ELR (cell line): ENCODE data around the gene GJB1.

Experiments used
- DNase-seq: peaks from one replicate; pipeline ENCODE4 v3.0.0-alpha.2; 2015; ENCODE audit warnings: low read depth

Gene GJB1

DNA sequence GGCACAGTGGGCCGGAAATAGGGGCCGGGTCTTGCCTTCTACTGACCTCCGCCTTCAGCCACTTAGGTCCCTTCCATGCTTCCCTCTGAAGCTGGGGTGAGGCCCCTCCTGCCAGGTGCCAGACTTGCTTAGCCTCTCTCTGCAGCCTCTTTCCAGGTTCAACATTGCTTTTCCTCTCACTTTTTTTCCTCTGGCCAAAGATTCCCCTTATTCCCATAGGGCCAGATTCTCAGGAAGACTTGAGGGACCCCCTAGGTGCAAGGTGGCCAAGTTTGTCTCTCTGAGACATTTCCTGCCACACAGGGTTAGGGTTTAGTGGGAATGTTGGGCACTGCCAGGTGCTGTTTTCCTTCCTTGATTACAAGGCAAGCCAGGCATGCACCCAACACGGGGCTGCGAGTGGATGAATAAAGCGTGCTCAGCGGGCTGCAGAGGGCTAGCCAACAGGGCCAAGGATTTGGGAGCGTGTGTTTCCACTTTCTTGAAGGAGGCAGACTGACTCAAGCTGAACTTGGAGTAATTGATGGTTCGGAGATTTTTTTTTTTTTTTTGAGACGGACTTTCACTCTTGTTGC, 7.6 kb upstream of the GJB1 start:
- DNase-seq = no peak

DNA sequence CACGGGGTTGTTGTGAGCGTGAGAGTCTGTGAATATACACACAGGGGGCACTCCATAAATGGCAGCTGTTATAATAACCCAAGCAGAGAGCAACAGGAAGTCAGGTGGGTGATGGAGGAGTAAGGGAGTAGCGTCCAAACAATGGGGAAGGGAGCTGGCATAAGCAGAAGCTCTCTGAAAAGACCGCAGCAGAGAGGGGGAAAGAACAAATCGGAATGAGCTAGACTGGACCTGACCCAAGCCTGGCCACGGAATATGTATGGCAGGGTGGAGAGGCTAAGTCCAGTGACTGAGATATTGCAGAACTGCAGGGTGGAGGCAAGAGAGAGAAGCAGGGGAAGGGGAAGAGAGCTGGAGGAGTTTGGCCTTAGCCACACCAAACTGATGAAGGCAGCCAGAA, 6.5 kb upstream of the GJB1 start:
- DNase-seq = no peak

DNA sequence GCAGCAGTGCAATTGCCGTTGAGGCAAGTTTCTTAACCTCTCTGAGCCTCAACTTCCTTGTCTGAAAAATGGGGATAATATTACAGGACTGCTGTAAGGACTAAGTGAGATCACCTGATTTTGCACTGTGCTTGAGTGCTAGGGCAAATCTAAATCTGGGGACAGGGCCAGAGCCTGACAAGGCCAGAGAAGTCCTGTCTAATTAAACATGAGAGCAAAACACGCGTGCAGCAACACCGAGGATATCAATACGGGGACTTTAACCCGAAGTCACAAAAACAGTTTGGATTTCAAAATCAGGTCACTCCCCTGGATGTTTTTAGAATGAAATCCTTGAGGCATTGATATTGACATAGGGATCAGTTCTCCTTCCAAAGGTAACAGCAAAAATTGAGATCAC, 5.7 kb upstream of the GJB1 start:
- DNase-seq = no peak

DNA sequence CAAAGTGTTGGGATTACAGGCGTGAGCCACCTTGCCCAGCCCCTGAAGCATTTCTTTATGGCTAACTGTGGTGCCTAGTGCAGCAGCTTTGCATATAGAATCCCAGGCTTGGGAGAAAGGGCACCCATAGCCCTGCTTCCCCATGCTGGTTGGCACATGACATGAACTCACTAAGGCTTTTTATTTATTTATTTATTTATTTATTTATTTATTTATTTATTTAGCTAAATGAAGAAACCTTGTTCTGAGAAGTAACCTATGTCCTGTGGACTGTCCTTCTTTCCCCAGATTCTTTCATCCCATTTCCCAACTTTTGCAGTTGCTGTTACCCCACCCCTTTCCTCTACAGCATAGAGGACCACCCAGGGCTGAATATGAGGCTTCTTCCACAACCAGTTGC, 1.9 kb upstream of the GJB1 start:
- no peak for DNase-seq

DNA sequence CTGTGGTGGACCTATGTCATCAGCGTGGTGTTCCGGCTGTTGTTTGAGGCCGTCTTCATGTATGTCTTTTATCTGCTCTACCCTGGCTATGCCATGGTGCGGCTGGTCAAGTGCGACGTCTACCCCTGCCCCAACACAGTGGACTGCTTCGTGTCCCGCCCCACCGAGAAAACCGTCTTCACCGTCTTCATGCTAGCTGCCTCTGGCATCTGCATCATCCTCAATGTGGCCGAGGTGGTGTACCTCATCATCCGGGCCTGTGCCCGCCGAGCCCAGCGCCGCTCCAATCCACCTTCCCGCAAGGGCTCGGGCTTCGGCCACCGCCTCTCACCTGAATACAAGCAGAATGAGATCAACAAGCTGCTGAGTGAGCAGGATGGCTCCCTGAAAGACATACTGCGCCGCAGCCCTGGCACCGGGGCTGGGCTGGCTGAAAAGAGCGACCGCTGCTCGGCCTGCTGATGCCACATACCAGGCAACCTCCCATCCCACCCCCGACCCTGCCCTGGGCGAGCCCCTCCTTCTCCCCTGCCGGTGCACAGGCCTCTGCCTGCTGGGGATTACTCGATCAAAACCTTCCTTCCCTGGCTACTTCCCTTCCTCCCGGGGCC, 1.2 kb downstream of the GJB1 start:
- no peak for DNase-seq

DNA sequence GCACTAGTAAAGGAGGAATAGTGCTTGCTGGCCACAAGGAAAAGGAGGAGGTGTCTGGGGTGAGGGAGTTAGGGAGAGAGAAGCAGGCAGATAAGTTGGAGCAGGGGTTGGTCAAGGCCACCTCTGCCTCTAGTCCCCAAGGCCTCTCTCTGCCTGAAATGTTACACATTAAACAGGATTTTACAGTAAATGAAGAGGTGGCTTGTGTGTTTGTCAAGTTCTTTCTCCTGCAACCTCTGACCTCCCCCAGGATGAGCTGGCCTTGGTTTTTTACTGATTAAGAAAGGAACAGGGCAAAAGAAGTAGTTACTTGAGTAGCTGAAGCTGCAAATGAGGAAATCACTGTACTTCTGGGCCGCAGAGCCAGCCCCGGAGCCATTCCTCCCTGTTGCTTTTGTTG, 2.0 kb downstream of the GJB1 start:
- no peak for DNase-seq

DNA sequence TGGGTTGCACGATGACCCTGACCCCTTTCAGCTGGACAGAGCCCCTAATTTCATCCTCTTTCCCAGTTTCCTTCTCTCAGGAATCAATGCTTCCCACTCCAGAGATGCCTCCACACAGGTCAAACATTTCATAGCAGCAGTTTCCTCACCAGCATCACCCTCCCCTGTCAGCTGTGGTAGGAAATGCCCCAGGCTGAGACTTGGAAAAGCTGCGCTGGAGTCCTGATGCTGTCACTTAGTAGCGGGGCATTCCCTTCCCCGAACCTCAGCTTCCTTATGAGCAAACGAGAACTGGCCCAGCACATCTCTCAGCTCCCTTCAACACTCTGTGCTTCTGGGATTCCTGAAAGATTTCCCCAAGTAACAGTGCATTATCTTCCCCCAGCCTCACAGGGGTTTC, 2.7 kb downstream of the GJB1 start:
- peak; percentile 30 for DNase-seq

DNA sequence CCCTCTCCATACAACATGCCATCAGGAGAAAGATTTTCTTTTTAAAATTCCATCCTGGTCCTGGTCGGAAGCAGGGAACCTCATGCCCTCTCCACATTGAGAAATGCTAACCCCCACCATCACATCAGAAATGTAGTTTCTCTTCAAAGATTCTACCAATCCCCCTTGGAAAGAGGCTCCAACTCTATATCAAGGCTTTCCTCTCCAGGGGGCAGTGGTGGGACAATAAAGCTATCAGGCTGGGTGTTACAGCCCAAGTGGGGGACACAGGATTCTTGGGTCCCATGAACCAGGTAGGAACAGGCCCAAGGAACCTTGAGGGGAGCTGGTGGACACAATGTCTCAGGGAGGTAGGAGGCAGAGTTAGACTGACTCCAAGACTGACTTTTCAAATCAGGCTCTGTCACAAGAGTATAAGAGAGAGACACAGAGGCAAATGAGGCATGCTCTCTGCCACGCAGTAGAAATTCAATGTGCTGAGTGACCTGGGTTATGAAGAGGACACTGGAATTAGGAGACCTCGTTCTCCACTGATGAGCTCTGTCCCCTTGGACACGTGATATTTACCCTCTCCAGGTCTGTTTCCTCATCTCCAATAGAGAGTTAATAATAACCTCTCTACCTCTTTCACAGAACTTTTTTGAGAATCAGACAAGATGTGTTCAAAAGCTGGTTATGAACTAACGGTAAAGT, 4.5 kb downstream of the GJB1 start:
- no peak for DNase-seq

DNA sequence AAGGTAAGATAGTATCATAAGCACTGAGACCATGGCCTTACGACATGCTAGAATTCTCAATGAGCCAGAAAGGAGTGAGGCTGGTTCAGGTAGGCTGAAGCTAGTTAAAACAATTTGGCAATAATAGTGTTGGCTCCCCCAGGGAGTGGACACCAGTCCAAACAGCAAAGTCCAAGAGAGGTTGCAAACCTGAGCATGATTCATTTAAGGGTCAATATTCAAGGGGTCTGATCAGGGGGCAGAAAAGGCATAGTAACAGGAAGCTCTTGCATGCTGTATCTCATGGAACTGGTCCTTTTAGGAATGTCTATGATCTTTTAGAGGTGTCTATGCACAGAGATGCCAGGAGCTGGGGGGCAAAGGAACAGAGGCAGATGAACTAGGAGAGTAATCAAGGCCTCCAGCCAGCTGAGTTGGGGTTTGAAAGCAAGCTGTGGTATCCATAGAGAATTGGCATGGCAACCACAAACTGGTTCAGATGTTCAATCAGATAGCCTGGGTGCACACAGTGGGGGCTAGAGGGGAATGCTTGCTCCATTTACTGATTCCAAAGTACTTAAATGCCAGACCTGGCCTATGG, 5.1 kb downstream of the GJB1 start:
- no peak for DNase-seq

DNA sequence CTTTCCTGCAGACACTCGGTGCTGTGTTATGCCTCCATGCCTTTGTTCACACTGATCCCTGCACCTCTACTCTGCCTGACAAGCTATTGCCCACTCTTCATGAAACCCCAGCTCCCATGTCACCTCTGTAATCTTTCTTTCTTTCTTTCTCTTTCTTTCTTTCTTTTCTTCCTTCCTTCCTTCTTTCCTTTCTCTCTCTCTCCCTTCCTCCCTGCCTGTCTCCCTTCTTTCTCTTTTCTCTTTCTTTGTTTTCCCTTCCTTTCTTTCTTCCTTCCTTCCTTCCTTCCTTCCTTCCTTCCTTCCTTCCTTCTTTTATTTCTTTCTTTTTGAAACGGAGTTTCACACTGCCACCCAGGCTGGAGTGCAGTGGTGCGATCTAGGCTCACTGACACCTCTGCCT, 12.5 kb downstream of the GJB1 start:
- no peak for DNase-seq

DNA sequence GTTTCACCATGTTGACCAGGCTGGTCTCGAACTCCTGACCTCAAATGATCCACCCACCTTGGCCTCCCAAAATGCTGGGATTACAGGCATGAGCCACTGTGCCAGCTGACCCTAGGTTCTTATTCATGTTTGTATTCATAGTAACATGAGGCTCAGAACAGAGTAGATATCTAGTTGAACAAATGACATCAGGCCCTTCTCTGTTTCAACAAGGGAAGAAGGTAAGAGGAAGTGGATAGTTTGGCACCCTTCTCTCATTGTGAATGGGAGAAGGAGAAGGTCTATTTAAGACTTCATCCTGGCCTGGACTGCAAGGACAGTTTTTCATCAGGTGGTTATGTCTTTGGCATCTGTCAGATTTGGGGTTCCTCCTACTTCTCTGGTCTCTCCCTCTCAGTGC, 13.8 kb downstream of the GJB1 start:
- no peak for DNase-seq

DNA sequence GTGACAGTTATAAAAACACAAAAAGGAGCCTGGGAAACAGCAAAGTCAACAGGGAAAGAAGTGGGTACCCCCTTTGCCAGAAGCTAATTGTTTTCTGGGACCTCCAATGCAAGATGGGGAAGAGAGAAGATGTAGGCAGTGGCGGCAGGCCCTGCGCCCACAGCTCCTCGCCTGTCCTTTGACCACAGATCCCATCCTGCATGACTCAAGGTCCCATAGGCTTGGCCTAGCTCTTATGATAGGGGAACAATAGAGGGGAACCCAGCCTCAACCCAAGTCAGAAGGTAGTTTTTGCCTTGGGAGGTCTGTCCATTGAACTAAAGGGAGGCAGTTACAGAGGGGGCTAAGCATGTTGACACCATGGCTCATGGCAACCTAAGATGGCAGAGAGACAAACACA, 16.8 kb downstream of the GJB1 start:
- DNase-seq = no peak

DNA sequence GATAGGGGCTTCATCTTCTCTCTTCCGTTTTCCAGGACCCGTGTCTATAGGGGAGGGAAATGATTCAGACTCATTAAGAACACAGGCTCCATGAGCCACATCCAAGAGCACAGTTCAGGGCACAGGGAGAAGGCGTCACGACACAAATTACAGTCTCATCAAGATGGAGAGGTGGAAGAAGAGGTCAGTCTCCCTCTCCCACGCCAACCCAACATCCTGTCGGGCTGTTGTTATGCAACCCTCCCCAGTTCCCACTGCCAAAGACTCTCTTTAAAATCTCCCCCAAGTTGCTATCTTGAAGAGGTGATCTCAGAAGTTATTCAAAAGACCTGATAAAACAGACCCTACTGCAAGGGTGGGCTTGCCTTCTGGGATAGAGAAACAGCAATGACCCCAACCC, 18.3 kb downstream of the GJB1 start:
- no peak for DNase-seq

DNA sequence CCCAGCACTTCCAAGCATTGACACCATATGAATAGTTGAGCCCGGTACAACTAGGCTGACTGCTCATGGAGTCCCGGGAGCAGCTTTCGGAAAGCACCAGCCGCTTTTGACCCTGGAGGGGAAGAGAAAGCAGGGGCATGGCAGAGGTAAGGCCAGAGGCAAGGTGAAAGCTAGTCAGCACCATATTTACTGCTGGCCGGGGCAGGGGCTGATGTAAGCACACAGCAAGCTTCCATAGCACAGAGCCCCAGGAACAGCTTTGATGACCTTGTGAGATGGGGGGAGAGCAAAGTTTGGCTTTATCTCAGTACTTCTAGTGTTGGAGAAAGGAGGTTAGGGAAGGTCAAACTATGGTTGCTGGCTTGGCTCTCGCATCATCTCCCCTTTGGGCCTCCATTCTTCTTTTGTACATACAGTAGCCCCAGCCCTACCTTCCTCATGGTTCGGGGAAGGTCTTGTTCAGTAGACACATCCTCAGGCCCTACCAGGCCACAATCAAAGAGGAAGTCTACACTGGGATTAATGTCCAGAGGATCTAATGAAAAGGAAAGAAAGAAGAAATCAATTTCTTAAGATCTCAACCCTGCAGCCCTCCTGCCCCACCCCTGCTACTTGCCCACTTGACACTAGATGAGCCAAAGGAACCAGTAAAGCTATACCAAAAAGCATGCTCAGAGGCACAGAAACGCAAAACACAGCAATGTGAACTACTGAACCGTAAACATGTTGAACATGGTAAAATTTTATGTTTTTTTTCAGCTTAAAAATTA, 21.5 kb downstream of the GJB1 start:
- DNase-seq = no peak

DNA sequence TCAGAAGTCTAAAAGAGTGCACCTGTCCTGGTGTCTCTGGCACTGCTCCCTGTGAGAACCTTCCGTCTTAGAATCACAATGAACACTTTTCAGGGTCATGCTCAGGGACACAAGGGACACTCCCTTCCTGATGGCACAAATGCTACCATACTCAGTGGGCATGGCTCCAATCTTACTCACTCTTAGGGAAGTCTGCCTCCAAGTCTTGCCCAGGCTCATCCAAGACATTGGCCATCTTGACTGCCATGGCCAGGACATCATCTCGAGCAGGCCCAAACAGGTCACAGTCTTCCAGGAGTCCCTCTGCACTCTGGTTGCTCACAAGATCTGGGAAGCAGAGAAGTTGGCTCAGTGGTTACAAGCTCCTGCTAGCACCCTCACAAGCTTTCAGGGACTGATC, 22.1 kb downstream of the GJB1 start:
- DNase-seq = no peak

DNA sequence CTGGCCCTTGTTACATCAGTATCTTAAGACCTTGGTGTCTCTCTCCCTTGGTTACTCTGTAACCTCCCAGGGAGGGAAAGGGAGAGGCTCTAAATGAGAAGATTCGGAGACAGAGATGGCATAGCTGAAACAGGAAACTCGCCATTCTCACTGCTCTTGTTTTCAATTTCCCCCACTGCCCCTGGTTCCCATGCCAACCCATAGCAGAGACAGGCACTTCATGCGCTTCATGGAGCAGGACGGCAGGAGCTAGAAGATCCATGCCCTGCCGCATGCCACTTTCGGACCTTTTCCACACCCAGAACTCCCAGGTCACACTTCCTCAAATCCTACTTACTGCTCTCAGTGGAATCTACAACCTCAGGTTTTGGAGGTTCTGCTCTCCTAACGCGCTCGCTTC, 27.8 kb downstream of the GJB1 start:
- no peak for DNase-seq

DNA sequence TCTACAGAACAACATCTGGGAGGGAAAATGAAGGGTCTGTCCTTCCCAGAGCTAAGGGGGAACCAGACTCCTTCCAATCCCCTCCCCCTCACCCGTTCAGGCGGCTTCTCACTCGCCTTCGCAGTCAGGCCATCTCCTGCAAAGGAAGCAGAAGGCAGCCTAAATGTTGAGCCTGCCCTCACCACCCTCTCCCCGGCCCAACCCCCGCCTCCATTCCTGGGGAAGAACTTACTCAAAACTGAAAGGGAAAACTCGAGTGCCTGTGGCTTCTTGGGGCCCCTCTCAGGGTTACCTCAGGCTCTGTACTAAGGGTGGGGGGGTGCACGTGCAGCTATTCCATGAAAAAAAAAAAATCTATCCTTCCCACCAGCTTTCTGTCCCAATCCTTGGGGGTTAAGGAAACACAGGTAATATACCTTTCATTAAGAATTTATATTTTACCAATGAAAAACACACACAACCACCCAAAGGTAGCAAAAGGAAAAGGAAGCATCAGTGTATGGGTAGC, 28.5 kb downstream of the GJB1 start:
- no peak for DNase-seq

DNA sequence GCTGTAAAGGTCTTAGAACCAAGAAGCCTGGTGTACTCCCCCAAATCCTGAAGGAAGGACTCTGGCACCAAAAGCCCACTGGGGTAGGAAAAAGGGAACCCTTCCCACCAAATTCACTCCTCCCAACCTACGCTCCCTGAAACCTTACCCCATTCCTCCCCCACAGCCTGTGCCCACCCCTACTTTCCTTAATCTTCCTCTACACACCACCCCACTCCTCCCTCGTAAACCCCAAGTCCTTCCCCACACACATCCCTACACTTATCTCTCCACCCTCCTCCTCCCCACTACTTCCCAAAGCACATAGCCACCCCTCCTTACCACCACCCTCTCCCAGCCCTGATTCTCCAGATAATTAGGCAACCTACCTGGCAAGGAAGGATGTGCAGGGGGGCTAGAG, 29.2 kb downstream of the GJB1 start:
- no peak for DNase-seq

DNA sequence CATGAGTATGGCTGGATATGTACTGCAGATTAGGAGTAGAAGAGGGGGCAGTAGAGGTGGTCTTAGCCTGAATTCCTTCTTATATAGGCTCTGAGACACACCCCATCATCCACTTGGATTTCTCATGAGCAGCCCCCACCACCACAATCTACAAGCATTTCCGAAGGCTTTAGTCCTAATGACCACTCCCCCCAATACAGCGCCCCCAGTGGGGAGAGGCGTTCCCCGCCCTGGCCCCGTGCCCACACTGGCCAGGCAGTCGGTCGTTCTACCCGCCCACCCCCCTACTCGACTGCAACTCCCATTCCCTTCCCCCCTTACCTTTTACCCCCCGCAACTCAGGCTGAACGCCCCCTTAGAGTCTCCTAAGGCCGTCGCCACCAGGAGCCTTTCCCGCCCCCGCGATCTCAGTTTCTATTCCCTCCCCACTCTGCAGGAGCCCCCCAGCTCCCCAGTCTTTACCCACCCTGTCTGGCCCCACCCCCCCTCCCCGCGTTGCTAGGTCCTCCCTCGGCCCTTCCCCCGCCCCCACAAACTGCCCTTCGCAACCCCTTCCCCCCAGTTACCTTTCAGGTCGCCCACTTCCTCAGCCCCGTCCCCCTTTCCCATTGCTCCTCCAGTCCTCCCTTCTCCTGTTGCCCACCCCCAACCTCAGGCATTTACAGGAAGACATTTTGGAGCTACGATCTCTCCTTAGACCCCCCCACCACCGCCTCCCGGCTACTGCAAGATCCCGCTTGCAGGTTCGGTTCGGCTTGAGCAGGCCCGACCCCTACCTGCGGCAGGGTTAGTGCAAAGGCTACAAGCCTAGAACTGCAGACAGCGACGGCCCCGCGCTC, 30.4 kb downstream of the GJB1 start:
- DNase-seq = peak; percentile 48

DNA sequence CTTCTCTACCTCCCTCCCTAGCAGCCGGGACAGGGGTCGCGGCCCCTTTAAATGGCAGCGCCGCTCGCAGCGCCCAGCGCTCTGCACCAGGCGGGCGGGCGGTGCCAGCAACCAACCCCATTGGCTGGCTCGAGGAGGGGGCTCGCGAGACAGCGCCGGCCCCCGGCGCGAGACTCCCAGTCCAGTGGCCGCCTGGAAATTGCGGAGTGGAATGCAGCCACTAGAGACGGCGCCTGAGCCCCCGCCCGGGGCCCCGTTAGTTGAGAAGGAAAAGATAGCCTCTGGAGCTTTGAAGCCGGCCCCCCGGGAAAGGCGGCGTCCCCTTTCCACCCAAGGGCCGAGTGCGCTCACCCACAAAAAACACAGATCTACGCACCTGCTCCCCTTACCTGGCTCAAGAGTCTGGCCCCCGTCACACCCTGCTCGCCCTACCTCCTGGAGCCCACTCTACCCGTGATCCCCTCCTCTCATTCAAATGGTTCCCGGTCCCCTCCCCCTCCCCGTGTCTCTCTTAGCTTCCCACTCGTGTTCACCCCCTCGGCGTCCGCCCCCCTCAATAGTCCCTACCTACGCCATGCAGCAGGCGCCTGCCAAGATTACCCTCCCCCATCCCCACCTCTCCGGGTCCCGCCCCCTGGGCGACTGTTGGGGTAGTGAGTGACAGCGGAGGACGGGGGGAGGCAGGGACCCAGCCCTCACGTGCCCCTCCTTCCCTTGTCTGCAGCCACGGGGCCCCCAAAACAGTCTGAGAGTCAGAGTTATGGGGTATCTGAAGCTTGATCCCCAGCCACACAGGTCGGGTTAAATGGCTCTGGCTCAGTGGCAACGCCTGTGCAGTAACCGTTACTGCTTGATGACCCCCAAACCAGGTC, 31.3 kb downstream of the GJB1 start, which contains the start of gene ZMYM3:
Gene ZMYM3, minus strand, starts transcription at position 49 of the 872 bp plus-strand sequence. CDS start 885 bp downstream, outside the sequence.
- DNase-seq = peak; percentile 81
